ENCODE data around the gene CALD1.

CALD1 gene

DNA sequence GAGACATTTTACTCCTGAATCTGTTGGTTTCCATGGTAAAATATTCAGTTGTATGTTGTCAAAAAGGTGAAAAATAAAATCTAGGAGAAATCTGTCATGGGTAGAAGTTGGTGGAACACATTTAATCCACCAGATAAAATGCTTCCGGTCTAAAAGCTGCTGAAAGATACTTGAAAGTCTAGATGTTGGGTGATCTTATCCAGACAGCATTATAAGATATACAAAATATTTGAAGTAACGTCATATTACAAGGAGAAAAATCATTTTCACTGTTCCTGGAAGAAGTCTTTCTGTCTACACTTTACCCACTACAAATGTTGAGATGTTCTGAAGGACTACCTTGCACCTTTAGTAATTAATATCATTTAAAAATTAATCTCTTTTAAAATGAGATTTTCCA lies 40.9 kb downstream of the CALD1 start:
- no peaks in the 10 kb centered on the region for H3K27me3 ChIP-seq
- H3K36me3 ChIP-seq: no peaks in the 10 kb centered on the region
- no peaks in the 10 kb centered on the region for H3K4me1 ChIP-seq (ENCODE audit: control insufficient read depth in 1 of 2, insufficient read depth in 1 of 2, low read depth in 1 of 2, low read length in 1 of 2)
- TF ChIP-seq, protein P1, sequence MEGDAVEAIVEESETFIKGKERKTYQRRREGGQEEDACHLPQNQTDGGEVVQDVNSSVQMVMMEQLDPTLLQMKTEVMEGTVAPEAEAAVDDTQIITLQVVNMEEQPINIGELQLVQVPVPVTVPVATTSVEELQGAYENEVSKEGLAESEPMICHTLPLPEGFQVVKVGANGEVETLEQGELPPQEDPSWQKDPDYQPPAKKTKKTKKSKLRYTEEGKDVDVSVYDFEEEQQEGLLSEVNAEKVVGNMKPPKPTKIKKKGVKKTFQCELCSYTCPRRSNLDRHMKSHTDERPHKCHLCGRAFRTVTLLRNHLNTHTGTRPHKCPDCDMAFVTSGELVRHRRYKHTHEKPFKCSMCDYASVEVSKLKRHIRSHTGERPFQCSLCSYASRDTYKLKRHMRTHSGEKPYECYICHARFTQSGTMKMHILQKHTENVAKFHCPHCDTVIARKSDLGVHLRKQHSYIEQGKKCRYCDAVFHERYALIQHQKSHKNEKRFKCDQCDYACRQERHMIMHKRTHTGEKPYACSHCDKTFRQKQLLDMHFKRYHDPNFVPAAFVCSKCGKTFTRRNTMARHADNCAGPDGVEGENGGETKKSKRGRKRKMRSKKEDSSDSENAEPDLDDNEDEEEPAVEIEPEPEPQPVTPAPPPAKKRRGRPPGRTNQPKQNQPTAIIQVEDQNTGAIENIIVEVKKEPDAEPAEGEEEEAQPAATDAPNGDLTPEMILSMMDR (IDR thresholded peaks at IDR 0.05): no peak
- no peak overlapping the region for H3K4me3 ChIP-seq (ENCODE audit: low read depth in 1 of 2, low read length in 1 of 2)
- H3K27ac ChIP-seq: no peak overlapping the region
- H3K9me3 ChIP-seq: no peaks in the 10 kb centered on the region

DNA sequence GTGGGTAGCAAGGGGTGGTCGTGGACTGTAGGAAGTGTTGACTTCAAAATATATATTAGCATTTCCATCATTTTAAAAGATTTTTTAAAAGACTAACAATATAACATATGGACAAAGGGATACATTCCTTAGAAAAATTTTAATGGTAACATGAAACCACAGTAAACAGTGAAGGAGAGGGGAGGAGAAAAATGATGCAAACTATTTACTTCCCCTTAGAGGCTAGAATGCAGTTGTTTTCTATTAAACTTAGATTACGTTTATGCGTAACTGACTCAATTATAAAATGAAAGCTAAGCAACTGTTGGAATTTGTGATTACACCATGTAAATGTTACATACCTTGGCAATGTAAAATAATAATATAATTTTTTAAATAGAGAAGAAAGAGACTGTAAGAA lies 41.3 kb downstream of the CALD1 start:
- Histone ChIP-seq H3K4me1 (ENCODE audit: control insufficient read depth in 1 of 2, insufficient read depth in 1 of 2, low read depth in 1 of 2, low read length in 1 of 2) (no peaks in the 10 kb centered on the region), H3K4me3 (ENCODE audit: low read depth in 1 of 2, low read length in 1 of 2) (no peak overlapping the region), H3K9me3 (no peaks in the 10 kb centered on the region), H3K27ac (no peak overlapping the region), H3K36me3 (no peaks in the 10 kb centered on the region), H3K27me3 (no peaks in the 10 kb centered on the region)
- TF ChIP-seq, protein P1 (IDR thresholded peaks at IDR 0.05): no peak

DNA sequence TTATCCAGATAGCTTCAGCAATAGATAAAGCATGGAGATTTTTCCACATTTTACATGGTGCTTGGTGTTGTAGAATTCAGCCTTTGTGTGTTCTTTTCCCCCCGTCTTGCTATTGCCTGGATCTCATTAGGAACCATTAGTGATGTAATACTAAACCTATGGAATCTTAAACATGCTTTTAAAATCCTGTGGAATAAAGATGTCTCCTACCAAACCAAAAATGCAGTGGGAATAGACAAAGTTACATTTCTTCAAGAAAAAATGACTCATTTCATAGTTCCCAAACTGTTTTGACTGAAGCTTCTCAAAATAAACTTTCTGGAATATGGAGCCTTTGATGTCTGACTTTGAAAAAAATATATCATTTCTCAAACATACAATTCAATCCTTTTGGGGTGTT lies 44.0 kb downstream of the CALD1 start:
- H3K4me1 ChIP-seq (ENCODE audit: control insufficient read depth in 1 of 2, insufficient read depth in 1 of 2, low read depth in 1 of 2, low read length in 1 of 2): no peaks in the 10 kb centered on the region
- no peaks in the 10 kb centered on the region for H3K36me3 ChIP-seq
- H3K27ac ChIP-seq: no peak overlapping the region
- TF ChIP-seq, protein P1 (IDR thresholded peaks at IDR 0.05): no peak
- H3K9me3 ChIP-seq: no peaks in the 10 kb centered on the region
- H3K27me3 ChIP-seq: no peaks in the 10 kb centered on the region
- H3K4me3 ChIP-seq (ENCODE audit: low read depth in 1 of 2, low read length in 1 of 2): no peak overlapping the region

DNA sequence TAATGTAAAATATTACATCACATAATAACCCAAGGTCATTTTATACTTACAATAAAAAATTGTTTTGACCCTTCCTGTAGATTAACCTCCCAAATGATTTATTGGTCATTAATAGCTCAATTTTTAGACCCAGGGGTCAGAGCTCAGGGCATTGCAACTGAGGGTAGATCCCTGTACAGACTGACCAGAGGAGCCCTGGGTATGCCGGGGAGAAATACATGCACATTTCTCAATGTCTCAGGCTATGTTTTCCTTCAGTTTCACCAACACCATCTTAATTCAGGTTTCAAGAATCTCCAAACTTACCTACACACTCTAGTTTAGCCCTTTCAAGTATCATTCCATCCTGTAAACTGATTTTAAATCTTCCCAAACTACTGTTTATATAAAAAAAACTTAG lies 46.2 kb downstream of the CALD1 start:
- Histone ChIP-seq H3K4me3 (ENCODE audit: low read depth in 1 of 2, low read length in 1 of 2) (no peak overlapping the region), H3K27me3 (no peaks in the 10 kb centered on the region), H3K36me3 (no peaks in the 10 kb centered on the region), H3K4me1 (ENCODE audit: control insufficient read depth in 1 of 2, insufficient read depth in 1 of 2, low read depth in 1 of 2, low read length in 1 of 2) (no peaks in the 10 kb centered on the region), H3K9me3 (no peaks in the 10 kb centered on the region), H3K27ac (no peak overlapping the region)
- TF ChIP-seq, protein P1 (IDR thresholded peaks at IDR 0.05): no peak

DNA sequence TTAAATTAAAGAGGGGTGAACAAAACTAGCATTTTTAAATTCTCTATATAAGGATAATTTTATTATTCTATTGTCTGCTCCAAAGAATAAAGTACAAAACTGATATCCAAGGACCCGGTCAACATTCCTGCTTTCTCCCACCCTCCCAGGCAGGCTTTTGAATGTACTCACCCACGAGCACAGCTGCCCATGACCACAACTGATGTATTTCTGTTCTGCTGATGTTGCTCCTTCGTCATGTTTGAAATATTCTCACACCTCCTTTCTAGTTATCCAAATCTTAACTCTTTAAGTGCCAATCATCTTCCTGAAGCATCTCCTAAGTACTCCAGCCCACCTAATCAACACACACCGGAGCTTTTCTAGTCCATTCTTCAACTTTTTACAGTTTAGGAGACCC lies 46.7 kb downstream of the CALD1 start:
- Histone ChIP-seq H3K27me3 (no peaks in the 10 kb centered on the region), H3K4me1 (ENCODE audit: control insufficient read depth in 1 of 2, insufficient read depth in 1 of 2, low read depth in 1 of 2, low read length in 1 of 2) (no peaks in the 10 kb centered on the region), H3K4me3 (ENCODE audit: low read depth in 1 of 2, low read length in 1 of 2) (no peak overlapping the region), H3K27ac (no peak overlapping the region), H3K36me3 (no peaks in the 10 kb centered on the region), H3K9me3 (no peaks in the 10 kb centered on the region)
- TF ChIP-seq, protein P1 (IDR thresholded peaks at IDR 0.05): no peak

DNA sequence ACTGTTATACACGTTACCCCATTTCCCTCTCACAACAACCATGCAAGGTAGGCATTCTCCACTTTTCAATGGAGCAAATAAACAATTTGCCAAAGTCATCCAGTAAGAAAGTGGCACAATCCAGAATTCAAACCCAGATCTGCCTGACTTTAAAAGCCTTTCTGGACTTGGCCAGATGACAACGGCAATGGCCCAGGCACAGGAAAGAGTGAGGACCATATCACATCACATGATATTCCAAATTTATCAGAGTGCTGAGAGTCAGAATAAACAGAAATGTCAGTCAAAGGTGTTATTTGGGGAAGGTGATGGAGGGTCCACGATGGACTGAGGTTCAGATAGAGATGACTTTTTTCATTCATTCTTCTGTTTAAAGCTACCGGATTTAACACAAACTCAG lies 48.0 kb downstream of the CALD1 start:
- Histone ChIP-seq H3K9me3 (no peaks in the 10 kb centered on the region), H3K36me3 (no peaks in the 10 kb centered on the region), H3K4me3 (ENCODE audit: low read depth in 1 of 2, low read length in 1 of 2) (no peak overlapping the region), H3K4me1 (ENCODE audit: control insufficient read depth in 1 of 2, insufficient read depth in 1 of 2, low read depth in 1 of 2, low read length in 1 of 2) (no peaks in the 10 kb centered on the region), H3K27me3 (no peaks in the 10 kb centered on the region), H3K27ac (no peak overlapping the region)
- TF ChIP-seq, protein P1 (IDR thresholded peaks at IDR 0.05): no peak

Data from neutrophil (primary cell).